SK-N-SH (cell line): ENCODE measurements around the gene FOXK1. TPM values are rescaled to one million over a fixed set of nuclear protein-coding genes. Genes with fewer than 3 reads are reported as not detected.

Experiments used
- CTCF ChIA-PET: fragments of 300-600, 350-600 bp; formaldehyde crosslinking; extraction: SDS; loops from one replicate; lab custom pipeline; 2021; lab: Yijun Ruan, JAX
- POLR2A ChIA-PET: fragments of 350-600 bp; sonication (Branson Sonifier 250); formaldehyde crosslinking; extraction: SDS; loops from one replicate; lab custom pipeline; 2020; ENCODE audit warnings: antibody characterized with exemption, inconsistent platforms; lab: Yijun Ruan, JAX
- DNase-seq: peaks from one replicate; pipeline ENCODE4 v3.0.0; 2012
- H2AFZ ChIP-seq: fragments of 200-600 bp; sonication (generic); 2 replicates; pipeline ENCODE4 v1.8.1; 2016; ENCODE audit warnings: antibody characterized with exemption, mild to moderate bottlenecking, low read depth
- H3F3A ChIP-seq: fragments of 200-600 bp; sonication (generic); replicated peaks from 2 replicates; pipeline ENCODE3; 2016; ENCODE audit warnings: antibody characterized with exemption, mild to moderate bottlenecking; ENCODE audit not compliant: insufficient read depth
- H3K27ac ChIP-seq, 2 experiments: fragments of 200-500 bp in 1 of 2; fragments of 200-600 bp in 1 of 2; sonication (Bioruptor generic) in 1 of 2; sonication (generic), shearing (Covaris generic) in 1 of 2; 2 replicates each; pipeline versions ENCODE4 v1.5.1 to v1.6.1; 2014 to 2016; ENCODE audit warnings: low read depth in 2 of 2, inconsistent platforms in 1 of 2, low read length in 1 of 2, mild to moderate bottlenecking in 1 of 2, mixed read lengths in 1 of 2
- H3K27me3 ChIP-seq: fragments of 200-600 bp; sonication (generic), shearing (Covaris generic); 2 replicates; pipeline ENCODE4 v1.6.1; 2016; ENCODE audit warnings: mixed run types; ENCODE audit not compliant: insufficient read depth
- H3K36me3 ChIP-seq, 2 experiments: fragments of 200-500 bp in 1 of 2; fragments of 200-600 bp in 1 of 2; sonication (Bioruptor generic) in 1 of 2; sonication (generic) in 1 of 2; replicated peaks in 1 of 2; 2 replicates each; pipeline versions ENCODE3 to v1.5.1; 2014 to 2016; ENCODE audit warnings: low read length in 1 of 2, mild to moderate bottlenecking in 1 of 2; ENCODE audit not compliant: insufficient read depth in 2 of 2, control insufficient read depth in 1 of 2
- H3K4me1 ChIP-seq, 2 experiments: fragments of 200-500 bp in 1 of 2; fragments of 200-600 bp in 1 of 2; sonication (Bioruptor generic) in 1 of 2; sonication (generic), shearing (Covaris generic) in 1 of 2; 2 replicates each; pipeline versions ENCODE4 v1.5.1 to v1.6.1; 2014 to 2016; ENCODE audit warnings: low read depth in 1 of 2, low read length in 1 of 2, mixed run types in 1 of 2; ENCODE audit not compliant: insufficient read depth in 2 of 2, control insufficient read depth in 1 of 2
- H3K4me2 ChIP-seq: fragments of 200-600 bp; sonication (generic), shearing (Covaris generic); 2 replicates; pipeline ENCODE4 v1.6.1; 2017; ENCODE audit warnings: mixed run types
- H3K4me3 ChIP-seq, 2 experiments: fragments of 200-500 bp in 1 of 2; fragments of 200-600 bp in 1 of 2; sonication (Bioruptor generic) in 1 of 2; sonication (generic), shearing (Covaris generic) in 1 of 2; 2 replicates each; pipeline versions ENCODE4 v1.5.1 to v1.8.1; 2014 to 2016; ENCODE audit warnings: low read depth in 2 of 2, inconsistent platforms in 1 of 2, low read length in 1 of 2, mild to moderate bottlenecking in 1 of 2, mixed read lengths in 1 of 2, moderate library complexity in 1 of 2
- H3K79me2 ChIP-seq: fragments of 200-600 bp; sonication (generic); 2 replicates; pipeline ENCODE4 v1.8.1; 2017; ENCODE audit warnings: mild to moderate bottlenecking; ENCODE audit not compliant: insufficient read depth
- H3K9ac ChIP-seq: fragments of 200-600 bp; sonication (generic); 2 replicates; pipeline ENCODE4 v1.6.1; 2017; ENCODE audit warnings: mixed run types
- H3K9me2 ChIP-seq: fragments of 200-600 bp; sonication (generic); 2 replicates; pipeline ENCODE4 v1.6.1; 2017; ENCODE audit warnings: mixed run types
- H3K9me3 ChIP-seq: fragments of 200-600 bp; sonication (generic); 2 replicates; pipeline ENCODE4 v1.6.1; 2017; ENCODE audit warnings: mixed run types, mild to moderate bottlenecking, moderate library complexity
- H4K20me1 ChIP-seq: fragments of 200-600 bp; sonication (generic); 2 replicates; pipeline ENCODE4 v1.6.1; 2017; ENCODE audit warnings: mild to moderate bottlenecking, mixed run types; ENCODE audit not compliant: insufficient read depth
- CHD2 ChIP-seq: fragments of 150-350 bp; IDR thresholded peaks from 2 replicates; pipeline ENCODE4 v1.6.1; 2018; ENCODE audit warnings: low read length; ENCODE audit not compliant: partially characterized antibody
- ELF1 ChIP-seq: IDR thresholded peaks from 2 replicates; pipeline ENCODE4 v1.4.0; 2012
- EP300 ChIP-seq, 2 experiments: IDR thresholded peaks; 2 replicates each; pipeline versions ENCODE4 v1.4.0 to v1.6.1; 2012; ENCODE audit warnings: borderline replicate concordance in 1 of 2, low read depth in 1 of 2, low read length in 1 of 2
- EZH2phosphoT487 ChIP-seq: fragments of 200-600 bp; sonication (generic); IDR thresholded peaks from 2 replicates; pipeline ENCODE4 v1.6.1; 2017; ENCODE audit warnings: low read depth, mixed run types, mild to moderate bottlenecking, antibody characterized with exemption, moderate library complexity, borderline replicate concordance
- FOXJ3 ChIP-seq: sonication (generic); formaldehyde crosslinking; IDR thresholded peaks from 2 replicates; pipeline ENCODE4 v1.5.1; 2020; ENCODE audit warnings: mild to moderate bottlenecking, missing genetic modification reagents
- FOXM1 ChIP-seq: IDR thresholded peaks from 2 replicates; pipeline ENCODE4 v1.4.0; 2012; ENCODE audit warnings: low read depth, mild to moderate bottlenecking
- GABPA ChIP-seq: IDR thresholded peaks from 2 replicates; pipeline ENCODE4 v1.4.0; 2012; ENCODE audit warnings: low read depth, mild to moderate bottlenecking
- GATA2 ChIP-seq: sonication (generic); formaldehyde crosslinking; IDR thresholded peaks from 2 replicates; pipeline ENCODE4 v1.5.0; 2020; ENCODE audit warnings: mild to moderate bottlenecking, missing genetic modification reagents
- JUND ChIP-seq: IDR thresholded peaks from 2 replicates; pipeline ENCODE4 v1.4.0; 2012
- MAX ChIP-seq: IDR thresholded peaks from 2 replicates; pipeline ENCODE4 v1.4.0; 2012; ENCODE audit warnings: low read depth
- MEF2A ChIP-seq: IDR thresholded peaks from 2 replicates; pipeline ENCODE4 v1.4.0; 2012; ENCODE audit warnings: low read depth, borderline replicate concordance
- MXI1 ChIP-seq: IDR thresholded peaks from 2 replicates; pipeline ENCODE4 v1.6.1; 2012; ENCODE audit warnings: mild to moderate bottlenecking, low read depth, low read length, improper control_type of control experiment
- NFIC ChIP-seq: IDR thresholded peaks from 2 replicates; pipeline ENCODE4 v1.4.0; 2012; ENCODE audit warnings: borderline replicate concordance
- NRF1 ChIP-seq: IDR thresholded peaks from 2 replicates; pipeline ENCODE4 v1.6.1; 2012; ENCODE audit warnings: low read depth, mild to moderate bottlenecking, low read length
- PBX3 ChIP-seq: IDR thresholded peaks from 2 replicates; pipeline ENCODE4; 2012
- RAD21 ChIP-seq: IDR thresholded peaks from 2 replicates; pipeline ENCODE4 v1.6.1; 2012; ENCODE audit warnings: mild to moderate bottlenecking, low read length
- RCOR1 ChIP-seq: fragments of 150-350 bp; IDR thresholded peaks from 2 replicates; pipeline ENCODE4 v1.6.1; 2017; ENCODE audit warnings: antibody characterized with exemption, low read length
- SMC3 ChIP-seq: IDR thresholded peaks from 2 replicates; pipeline ENCODE4 v1.6.1; 2012; ENCODE audit warnings: low read depth, low read length, improper control_type of control experiment
- TAF1 ChIP-seq: IDR thresholded peaks from 2 replicates; pipeline ENCODE4 v1.6.1; 2012; ENCODE audit warnings: low read depth, mild to moderate bottlenecking, low read length, moderate library complexity, borderline replicate concordance
- TEAD4 ChIP-seq: IDR thresholded peaks from 2 replicates; pipeline ENCODE4 v1.4.0; 2012; ENCODE audit warnings: mild to moderate bottlenecking, borderline replicate concordance; ENCODE audit not compliant: insufficient read depth
- WGBS: methylation state at CpG from one replicate; pipeline ENCODE4 v1.1.6; 2017; ENCODE audit warnings: low lambda C conversion rate; 5-methylcytosine and 5-hydroxymethylcytosine counted together
- polyA plus RNA-seq, 3 experiments: library from polyadenylated mRNA; depleted of rRNA; stranded (reverse); fragments of >200 nt; gene quantifications; 2 replicates each; pipeline ENCODE4 v1.2.3, GENCODE V29; 2012
- TF ChIP-seq, protein P1 (sequence below): IDR thresholded peaks from 2 replicates; pipeline ENCODE4 v1.4.0; 2012; ENCODE audit warnings: low read depth, borderline replicate concordance
- TF ChIP-seq, protein P2 (sequence below): fragments of 150-350 bp; IDR thresholded peaks from 2 replicates; pipeline ENCODE4 v1.6.1; 2016; ENCODE audit warnings: mild to moderate bottlenecking, low read depth, low read length

FOXK1 gene
- polyA plus RNA-seq, 1 of the 3 experiments (the other 2 are of a cell fraction): 4.7 TPM

- peaks cover 13% of the 10 kb centered on the region; the same call in 1 of the 2 replicates for H4K20me1 ChIP-seq
- WGBS: 93% methylated on average over 19 of the region's 20 CpGs
- H3K9me3 ChIP-seq: no peaks in the 10 kb centered on the region
- H3K9me2 ChIP-seq: no peaks in the 10 kb centered on the region
- no peak overlapping the region for H2AFZ ChIP-seq
- H3K79me2 ChIP-seq: peaks cover 7% of the 10 kb centered on the region
- peaks cover 16 to 88% of the 10 kb centered on the region in 2 experiments for H3K36me3 ChIP-seq
- TF ChIP-seq NRF1: no peak
- TF ChIP-seq TEAD4: no peak
- no peak for TF ChIP-seq EZH2phosphoT487
- TF ChIP-seq NFIC: no peak
- TF ChIP-seq SMC3: no peak
- no peak for TF ChIP-seq EP300 (IDR thresholded peaks at IDR 0.05; ENCODE audit: borderline replicate concordance in 1 of 2, low read depth in 1 of 2, low read length in 1 of 2)
- TF ChIP-seq FOXM1: no peak
- no peak for TF ChIP-seq MAX
- no peak for TF ChIP-seq CHD2
- TF ChIP-seq RCOR1: no peak
- TF ChIP-seq GABPA: no peak
- TF ChIP-seq, protein P1, sequence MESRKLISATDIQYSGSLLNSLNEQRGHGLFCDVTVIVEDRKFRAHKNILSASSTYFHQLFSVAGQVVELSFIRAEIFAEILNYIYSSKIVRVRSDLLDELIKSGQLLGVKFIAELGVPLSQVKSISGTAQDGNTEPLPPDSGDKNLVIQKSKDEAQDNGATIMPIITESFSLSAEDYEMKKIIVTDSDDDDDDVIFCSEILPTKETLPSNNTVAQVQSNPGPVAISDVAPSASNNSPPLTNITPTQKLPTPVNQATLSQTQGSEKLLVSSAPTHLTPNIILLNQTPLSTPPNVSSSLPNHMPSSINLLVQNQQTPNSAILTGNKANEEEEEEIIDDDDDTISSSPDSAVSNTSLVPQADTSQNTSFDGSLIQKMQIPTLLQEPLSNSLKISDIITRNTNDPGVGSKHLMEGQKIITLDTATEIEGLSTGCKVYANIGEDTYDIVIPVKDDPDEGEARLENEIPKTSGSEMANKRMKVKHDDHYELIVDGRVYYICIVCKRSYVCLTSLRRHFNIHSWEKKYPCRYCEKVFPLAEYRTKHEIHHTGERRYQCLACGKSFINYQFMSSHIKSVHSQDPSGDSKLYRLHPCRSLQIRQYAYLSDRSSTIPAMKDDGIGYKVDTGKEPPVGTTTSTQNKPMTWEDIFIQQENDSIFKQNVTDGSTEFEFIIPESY: no peak
- TF ChIP-seq GATA2 (CRISPR knock-in tag): no peak
- TF ChIP-seq, protein P2, sequence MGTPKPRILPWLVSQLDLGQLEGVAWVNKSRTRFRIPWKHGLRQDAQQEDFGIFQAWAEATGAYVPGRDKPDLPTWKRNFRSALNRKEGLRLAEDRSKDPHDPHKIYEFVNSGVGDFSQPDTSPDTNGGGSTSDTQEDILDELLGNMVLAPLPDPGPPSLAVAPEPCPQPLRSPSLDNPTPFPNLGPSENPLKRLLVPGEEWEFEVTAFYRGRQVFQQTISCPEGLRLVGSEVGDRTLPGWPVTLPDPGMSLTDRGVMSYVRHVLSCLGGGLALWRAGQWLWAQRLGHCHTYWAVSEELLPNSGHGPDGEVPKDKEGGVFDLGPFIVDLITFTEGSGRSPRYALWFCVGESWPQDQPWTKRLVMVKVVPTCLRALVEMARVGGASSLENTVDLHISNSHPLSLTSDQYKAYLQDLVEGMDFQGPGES: no peak
- no peak for DNase-seq
- ChIA-PET CTCF (interaction anchor here (9.2 kb wide), 1 partner anchor 13 kb away, joined by 63 read pairs; no protein-coding TSS in a partner anchor), POLR2A (interaction anchor here (2.8 kb wide), 1 partner anchor 10 kb away, joined by 9 read pairs; the partner anchor contains the start of gene AP5Z1)
- H3K4me3 ChIP-seq: no peak overlapping the region
- no peaks in the 10 kb centered on the region for H3K27me3 ChIP-seq
- H3K4me2 ChIP-seq: no peak overlapping the region
- H3K9ac ChIP-seq: no peak overlapping the region
- H3K27ac ChIP-seq: no peak overlapping the region
- H3F3A ChIP-seq: no peaks in the 10 kb centered on the region
- no peaks in the 10 kb centered on the region for H3K4me1 ChIP-seq
Measured at GRCh38 chr7:4785371-4785770, 103.3 kb downstream of the FOXK1 start.

DNA sequence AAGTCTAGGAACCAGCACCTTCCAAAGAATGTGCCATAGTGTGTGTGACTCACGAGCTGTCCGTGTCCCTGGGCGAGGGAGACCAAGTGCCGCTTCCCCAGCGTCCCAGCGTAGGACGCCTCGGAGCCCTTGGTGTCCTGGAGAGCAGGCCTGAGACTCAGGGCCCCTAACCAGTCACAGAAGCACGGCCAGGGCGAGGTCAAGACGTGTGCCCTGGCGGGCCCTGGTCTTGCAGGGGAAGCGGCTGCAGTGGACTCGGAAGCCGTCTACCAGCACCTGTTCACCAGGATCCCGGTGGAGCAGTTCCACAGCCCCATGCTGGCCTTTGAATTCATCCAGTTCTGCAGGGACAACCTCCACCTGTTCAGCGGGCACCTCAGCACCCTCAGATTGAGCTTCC is 103.9 kb downstream of the FOXK1 start:
- POLR2A ChIA-PET: interaction anchor here (2.8 kb wide), 1 partner anchor 11 kb away, joined by 9 read pairs; the partner anchor contains the start of gene AP5Z1
- WGBS: 95% methylated on average over 15 of the region's 17 CpGs
- TF ChIP-seq SMC3: no peak
- no peak for TF ChIP-seq JUND
- no peak for TF ChIP-seq MEF2A
- no peak for TF ChIP-seq PBX3
- no peak for TF ChIP-seq EZH2phosphoT487
- TF ChIP-seq, protein P1: no peak
- no peak for TF ChIP-seq MXI1
- TF ChIP-seq ELF1: no peak
- no peak for TF ChIP-seq GABPA
- TF ChIP-seq TAF1: no peak
- no peak for TF ChIP-seq RAD21
- no peak for TF ChIP-seq TEAD4
- no peak for TF ChIP-seq FOXM1
- no peak for TF ChIP-seq FOXJ3 (CRISPR knock-in tag)

More for the DNA sequence above, 103.9 kb downstream of the FOXK1 start:
- no peak for DNase-seq
- CTCF ChIA-PET: interaction anchor here (9.2 kb wide), 1 partner anchor 13 kb away, joined by 63 read pairs; no protein-coding TSS in a partner anchor
- H4K20me1 ChIP-seq: peaks cover 8% of the 10 kb centered on the region; the same call in 1 of the 2 replicates
- H2AFZ ChIP-seq: no peak overlapping the region
- H3K27me3 ChIP-seq: no peaks in the 10 kb centered on the region
- peaks cover under 1% of the 10 kb centered on the region; the same call in 1 of the 2 replicates for H3K79me2 ChIP-seq
- H3K9ac ChIP-seq: no peak overlapping the region
- no peak overlapping the region for H3K27ac ChIP-seq
- no peak overlapping the region for H3K4me3 ChIP-seq
- H3K36me3 ChIP-seq: peaks cover 13 to 91% of the 10 kb centered on the region in 2 experiments
- H3K4me2 ChIP-seq: no peak overlapping the region
- H3F3A ChIP-seq: no peaks in the 10 kb centered on the region
- H3K4me1 ChIP-seq: no peaks in the 10 kb centered on the region
- no peaks in the 10 kb centered on the region for H3K9me3 ChIP-seq
- H3K9me2 ChIP-seq: no peaks in the 10 kb centered on the region
